GM13976 (cell line): Measurements from ENCODE around the gene ANGPTL1.

Source experiments
- DNase-seq: peaks from one replicate; pipeline ENCODE4 v3.0.0; 2012; ENCODE audit warnings: low spot score
- in situ Hi-C: fragments of 300-500 bp; cut with MboI; formaldehyde crosslinking; loops from one replicate; pipeline ENCODE4 v1.12.0; 2022; ENCODE audit warnings: low sequenced_read_pairs, mixed read lengths, inconsistent platforms; ENCODE audit not compliant: unreplicated experiment
- TF ChIP-seq, protein P1 (sequence below): IDR thresholded peaks from 2 replicates; pipeline ENCODE4 v1.5.1; 2012; ENCODE audit warnings: borderline replicate concordance, mild to moderate bottlenecking; ENCODE audit not compliant: insufficient read depth; ENCODE audit errors: extremely low read depth, missing control alignments, control extremely low read depth

ANGPTL1 gene

GRCh38 chr1:178871551-178872320 lies 859 bp upstream of the ANGPTL1 start:
- DNase-seq: no peak
- in situ Hi-C loops: no loop called here
- TF ChIP-seq, protein P1, sequence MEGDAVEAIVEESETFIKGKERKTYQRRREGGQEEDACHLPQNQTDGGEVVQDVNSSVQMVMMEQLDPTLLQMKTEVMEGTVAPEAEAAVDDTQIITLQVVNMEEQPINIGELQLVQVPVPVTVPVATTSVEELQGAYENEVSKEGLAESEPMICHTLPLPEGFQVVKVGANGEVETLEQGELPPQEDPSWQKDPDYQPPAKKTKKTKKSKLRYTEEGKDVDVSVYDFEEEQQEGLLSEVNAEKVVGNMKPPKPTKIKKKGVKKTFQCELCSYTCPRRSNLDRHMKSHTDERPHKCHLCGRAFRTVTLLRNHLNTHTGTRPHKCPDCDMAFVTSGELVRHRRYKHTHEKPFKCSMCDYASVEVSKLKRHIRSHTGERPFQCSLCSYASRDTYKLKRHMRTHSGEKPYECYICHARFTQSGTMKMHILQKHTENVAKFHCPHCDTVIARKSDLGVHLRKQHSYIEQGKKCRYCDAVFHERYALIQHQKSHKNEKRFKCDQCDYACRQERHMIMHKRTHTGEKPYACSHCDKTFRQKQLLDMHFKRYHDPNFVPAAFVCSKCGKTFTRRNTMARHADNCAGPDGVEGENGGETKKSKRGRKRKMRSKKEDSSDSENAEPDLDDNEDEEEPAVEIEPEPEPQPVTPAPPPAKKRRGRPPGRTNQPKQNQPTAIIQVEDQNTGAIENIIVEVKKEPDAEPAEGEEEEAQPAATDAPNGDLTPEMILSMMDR: no peak

GRCh38 chr1:178870221-178870620 lies 656 bp downstream of the ANGPTL1 start:
- in situ Hi-C loops: no loop called here
- no peak for DNase-seq
- TF ChIP-seq, protein P1: no peak

DNA sequence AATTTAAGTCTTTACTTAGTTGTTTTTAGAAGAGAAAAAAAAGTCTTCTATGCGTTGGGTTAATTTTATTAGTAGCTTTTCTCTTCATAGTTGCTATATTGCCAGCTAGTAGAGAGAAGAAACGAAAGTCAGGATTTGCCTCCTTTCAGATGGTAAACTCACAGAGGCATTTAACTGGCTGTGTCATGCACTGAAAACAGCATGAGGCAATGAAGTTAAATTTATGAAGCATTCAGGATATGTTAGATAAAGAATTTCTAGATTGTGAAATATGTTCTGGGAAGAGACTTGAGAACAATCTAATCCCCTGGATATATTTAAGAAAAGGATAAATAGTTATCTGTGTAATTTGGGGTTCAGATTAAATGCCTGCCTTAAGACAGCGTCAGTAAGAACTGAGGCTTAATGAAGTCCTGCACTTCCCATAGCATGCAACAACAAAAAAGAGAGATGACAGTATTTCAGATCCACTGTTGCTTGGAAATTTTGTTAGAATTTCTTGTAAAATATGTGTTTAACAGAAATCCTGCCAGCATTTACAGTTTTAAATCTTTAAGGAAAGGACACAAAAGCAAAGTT lies 1.7 kb downstream of the ANGPTL1 start:
- no peak for DNase-seq
- in situ Hi-C loops: no loop called here
- TF ChIP-seq, protein P1: no peak

DNA sequence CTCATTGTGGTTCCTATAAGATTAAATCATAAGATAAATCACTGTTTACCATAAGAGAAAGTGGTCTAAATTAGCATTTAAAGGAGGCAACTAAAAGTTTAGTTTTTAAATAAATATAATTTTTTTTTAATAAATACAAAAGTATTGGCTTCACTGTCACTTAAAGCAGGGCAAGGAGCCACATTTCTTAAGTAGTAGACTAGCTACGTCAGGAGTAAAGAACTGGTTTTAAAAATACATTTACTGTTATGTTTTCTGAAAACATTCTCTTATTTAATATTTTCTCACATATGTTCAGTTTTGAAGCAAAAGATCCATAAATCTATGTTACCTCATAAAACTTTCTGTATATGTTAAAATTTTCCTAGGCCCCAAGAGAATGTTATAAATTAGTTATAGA lies 2.2 kb downstream of the ANGPTL1 start:
- DNase-seq: no peak
- TF ChIP-seq, protein P1: no peak
- in situ Hi-C loops: no loop called here

- in situ Hi-C loops: no loop called here
- TF ChIP-seq, protein P1: no peak
- no peak for DNase-seq
Measured at GRCh38 chr1:178867670-178868069, 3.2 kb downstream of the ANGPTL1 start.

- in situ Hi-C loops: no loop called here
- TF ChIP-seq, protein P1: no peak
- DNase-seq: no peak
Measured at GRCh38 chr1:178864326-178864725, 6.6 kb downstream of the ANGPTL1 start.
